GM19351 (cell line): ENCODE results near the gene DPEP3.
"Not testable (repeated sequence)": the region's sequence is repeated elsewhere in the genome, so short reads cannot be mapped to it uniquely, and the experiment has no call there.

Experiments used
- ATAC-seq: cut with Tn5 transposase; IDR thresholded peaks from one replicate; pipeline ENCODE4 v1.9.1; 2021; ENCODE audit warnings: mild to moderate bottlenecking, moderate library complexity; ENCODE audit not compliant: unreplicated experiment

Gene DPEP3, protein sequence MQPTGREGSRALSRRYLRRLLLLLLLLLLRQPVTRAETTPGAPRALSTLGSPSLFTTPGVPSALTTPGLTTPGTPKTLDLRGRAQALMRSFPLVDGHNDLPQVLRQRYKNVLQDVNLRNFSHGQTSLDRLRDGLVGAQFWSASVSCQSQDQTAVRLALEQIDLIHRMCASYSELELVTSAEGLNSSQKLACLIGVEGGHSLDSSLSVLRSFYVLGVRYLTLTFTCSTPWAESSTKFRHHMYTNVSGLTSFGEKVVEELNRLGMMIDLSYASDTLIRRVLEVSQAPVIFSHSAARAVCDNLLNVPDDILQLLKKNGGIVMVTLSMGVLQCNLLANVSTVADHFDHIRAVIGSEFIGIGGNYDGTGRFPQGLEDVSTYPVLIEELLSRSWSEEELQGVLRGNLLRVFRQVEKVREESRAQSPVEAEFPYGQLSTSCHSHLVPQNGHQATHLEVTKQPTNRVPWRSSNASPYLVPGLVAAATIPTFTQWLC

GRCh38 chr16:67979955-67980678 is at the start of gene DPEP3:
TSS of gene DPEP3 (minus strand) at chr16:67980499. CDS start at chr16:67980380, 119 bp downstream.
- ATAC-seq: no peak

GRCh38 chr16:68028996-68029395 is 48.7 kb upstream of the DPEP3 start:
- no peak for ATAC-seq

DNA sequence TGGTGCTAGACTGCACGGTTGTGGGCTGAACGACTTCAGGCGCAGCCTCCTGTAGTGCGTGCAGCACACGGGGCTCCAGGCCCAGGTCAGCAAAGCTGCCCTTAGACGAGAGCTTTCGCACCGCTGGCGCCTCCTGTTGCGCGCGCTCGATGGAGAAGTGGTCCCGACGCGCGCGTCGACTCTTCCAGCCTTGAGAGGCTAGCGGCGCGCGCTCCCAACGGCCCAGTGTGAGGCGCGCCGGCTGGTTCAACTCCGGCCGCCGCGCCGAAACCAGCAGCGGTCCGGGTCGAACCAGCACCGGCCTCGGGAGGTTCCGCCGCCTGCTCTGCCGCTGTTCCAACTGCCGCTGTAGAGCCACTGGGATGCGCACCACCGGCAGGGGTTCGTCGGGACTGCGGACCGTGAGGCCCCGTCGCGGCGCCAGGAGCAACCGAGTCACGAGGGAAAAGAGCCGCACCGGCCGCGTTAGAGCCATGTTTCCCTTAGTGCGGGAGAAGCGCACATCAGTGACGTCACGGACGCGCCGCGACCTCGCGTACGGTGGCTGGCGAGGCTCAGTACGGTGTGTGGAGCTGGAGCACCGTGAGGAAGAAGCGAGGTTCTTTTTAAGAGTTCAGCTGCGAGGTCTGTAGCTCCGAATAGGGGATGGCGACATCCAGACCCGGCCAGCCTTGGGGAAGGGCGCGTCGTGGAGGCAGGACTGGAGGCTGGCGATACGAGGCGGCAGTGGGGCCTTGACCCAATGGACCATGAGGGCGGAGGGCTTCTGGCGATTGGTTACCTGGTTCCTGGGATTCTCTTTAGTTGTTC is 42.6 kb upstream of the DPEP3 start, which contains the start of the genes DDX28 and DUS2:
Gene DDX28, minus strand, starts transcription at position 505 of the 810 bp plus-strand sequence. Its CDS starts 30 bp downstream, at position 475.
Gene DUS2, plus strand, starts transcription at position 557 of the 810 bp plus-strand sequence. CDS start 14,740 bp downstream, outside the sequence.
- ATAC-seq: peak; percentile 79

- ATAC-seq: no peak
Observed at GRCh38 chr16:68022278-68022727, 42.0 kb upstream of the DPEP3 start.

DNA sequence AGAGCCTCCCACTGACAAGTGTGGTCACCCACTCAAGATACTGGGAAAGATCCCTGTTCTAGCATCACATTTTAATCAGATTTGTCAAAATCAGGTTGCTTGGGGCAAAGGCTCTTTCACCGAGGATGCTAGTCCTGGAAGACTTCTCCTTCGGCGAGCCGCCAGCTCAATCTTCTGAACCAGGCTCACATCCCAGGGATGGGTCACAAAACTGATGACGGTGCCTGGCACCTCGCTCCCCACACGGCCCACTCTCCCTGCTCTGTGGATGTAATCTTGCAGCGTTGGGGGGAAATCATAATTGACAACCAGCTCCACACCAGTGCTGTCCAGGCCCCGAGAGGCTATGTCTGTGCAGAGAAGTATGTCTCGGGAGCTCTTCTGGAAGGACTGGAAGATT is 41.2 kb upstream of the DPEP3 start:
- ATAC-seq: no peak

DNA sequence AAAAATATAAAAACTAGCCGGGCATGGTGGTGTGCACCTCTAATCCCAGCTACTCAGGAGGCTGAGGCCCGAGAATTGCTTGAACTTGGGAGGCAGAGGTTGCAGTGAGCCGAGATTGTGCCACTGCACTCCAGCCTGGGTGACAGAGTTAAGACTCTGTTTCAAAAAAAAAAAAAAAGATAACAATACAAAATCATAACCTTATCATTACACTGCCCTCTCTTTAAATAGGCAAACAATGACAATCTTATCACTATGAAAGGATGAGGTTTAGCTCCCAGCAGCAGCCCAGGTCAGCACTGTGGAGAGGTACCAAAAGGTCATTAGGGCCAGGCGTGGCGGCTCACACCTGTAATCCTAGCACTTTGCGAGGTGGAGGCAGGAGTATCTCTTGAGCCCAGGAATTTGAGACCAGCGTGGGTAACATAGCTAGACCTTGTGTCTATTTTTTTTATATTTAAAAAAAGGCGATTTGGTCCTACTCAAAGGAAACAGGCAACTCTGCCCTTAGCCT is 38.9 kb upstream of the DPEP3 start:
- no peak for ATAC-seq

- no peak for ATAC-seq
Observed at GRCh38 chr16:68015681-68016080, 35.4 kb upstream of the DPEP3 start, which contains the start of gene DPEP2NB. TSS of gene DPEP2NB (minus strand) at chr16:68015911. CDS start at chr16:68015770, 141 bp downstream.

DNA sequence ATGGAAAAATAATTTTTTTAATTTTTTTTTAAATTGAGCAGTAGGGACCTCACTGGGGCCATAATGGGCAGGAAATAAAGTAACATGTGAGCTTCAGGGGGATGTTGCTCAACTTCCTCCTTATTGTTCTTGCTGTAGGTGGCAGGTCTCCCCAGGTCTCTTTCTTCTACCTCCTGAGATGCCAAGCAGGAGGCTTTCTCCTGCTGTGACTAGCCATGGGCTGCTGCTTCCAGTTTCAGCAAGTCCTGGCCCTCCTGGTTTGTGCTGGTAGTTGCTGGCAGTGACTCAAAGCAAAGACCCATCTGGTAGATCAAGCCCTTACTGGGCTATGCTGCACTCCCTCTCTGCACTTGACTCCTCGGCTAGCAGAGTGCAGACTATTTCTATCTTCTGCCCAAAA is 33.1 kb upstream of the DPEP3 start:
- no peak for ATAC-seq

DNA sequence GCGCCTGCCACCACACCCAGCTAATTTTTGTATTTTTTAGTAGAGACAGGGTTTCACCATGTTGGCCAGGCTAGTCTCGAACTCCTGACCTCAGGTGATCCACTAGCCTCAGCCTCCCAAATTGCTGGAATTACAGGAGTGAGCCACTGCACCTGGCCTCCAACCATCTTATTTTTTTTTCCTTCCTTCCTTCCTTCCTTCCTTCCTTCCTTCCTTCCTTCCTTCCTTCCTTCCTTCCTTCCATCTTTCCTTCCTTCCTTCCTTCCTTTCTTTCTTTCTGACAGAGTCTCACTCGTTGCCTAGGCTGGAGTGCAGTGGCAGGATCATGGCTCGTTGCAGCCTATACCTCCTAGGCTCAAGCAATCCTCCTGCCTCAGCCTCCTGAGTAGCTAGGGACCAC is 29.6 kb upstream of the DPEP3 start:
- ATAC-seq: not testable (repeated sequence)

DNA sequence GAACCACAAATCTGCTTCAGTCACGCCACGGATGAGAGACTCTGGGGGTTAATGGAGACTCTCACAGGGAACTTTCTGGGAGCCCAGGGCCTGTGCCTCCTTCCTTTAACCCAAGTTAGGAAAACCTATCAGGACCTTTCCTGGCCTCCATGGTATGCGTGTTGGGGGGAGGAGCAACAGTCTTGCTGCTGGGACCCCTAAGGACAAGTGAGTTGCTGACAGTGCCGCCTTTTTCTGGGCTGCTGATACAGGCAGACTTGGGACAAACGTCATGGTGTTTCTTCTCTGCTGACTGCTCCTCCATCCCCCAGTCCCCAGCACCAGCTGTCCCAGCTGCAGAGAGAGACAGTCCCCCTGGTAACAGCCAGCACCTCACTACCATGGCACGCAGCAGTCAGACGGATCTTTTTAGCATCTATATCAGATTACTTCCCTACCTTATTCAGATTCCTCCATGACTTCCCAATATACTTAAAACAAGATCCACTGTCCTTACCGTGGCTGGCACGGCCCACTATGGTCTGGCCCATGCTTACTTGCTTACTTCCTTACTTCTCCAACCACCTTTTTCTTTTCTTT is 28.9 kb upstream of the DPEP3 start:
- no peak for ATAC-seq

- ATAC-seq: no peak
Observed at GRCh38 chr16:68005786-68006286, 25.5 kb upstream of the DPEP3 start.

GRCh38 chr16:68005211-68005610 is 24.9 kb upstream of the DPEP3 start:
- ATAC-seq: no peak

- ATAC-seq: no peak
Observed at GRCh38 chr16:68003031-68003430, 22.7 kb upstream of the DPEP3 start.

- ATAC-seq: no peak
Observed at GRCh38 chr16:68000450-68000849, 20.2 kb upstream of the DPEP3 start.

DNA sequence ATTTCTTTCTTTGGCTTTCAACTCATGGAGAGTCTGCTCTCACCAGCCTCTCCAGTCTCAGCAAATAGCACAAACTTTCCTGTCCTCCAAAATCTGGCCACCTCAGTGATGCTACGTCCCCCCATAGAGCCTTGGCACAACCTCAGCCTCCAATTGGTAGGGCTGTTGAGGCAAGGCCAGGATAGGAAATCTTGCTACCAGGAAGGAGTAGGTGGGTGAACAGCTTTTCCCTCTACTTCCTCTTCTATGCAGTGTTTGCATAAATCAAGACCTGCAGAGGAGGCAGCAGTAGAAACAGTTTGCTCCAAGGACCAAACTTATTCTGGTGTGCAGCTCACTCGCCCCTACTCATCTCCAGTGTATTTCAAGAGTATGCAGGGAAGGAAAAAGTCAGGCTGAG is 19.7 kb upstream of the DPEP3 start:
- no peak for ATAC-seq

DNA sequence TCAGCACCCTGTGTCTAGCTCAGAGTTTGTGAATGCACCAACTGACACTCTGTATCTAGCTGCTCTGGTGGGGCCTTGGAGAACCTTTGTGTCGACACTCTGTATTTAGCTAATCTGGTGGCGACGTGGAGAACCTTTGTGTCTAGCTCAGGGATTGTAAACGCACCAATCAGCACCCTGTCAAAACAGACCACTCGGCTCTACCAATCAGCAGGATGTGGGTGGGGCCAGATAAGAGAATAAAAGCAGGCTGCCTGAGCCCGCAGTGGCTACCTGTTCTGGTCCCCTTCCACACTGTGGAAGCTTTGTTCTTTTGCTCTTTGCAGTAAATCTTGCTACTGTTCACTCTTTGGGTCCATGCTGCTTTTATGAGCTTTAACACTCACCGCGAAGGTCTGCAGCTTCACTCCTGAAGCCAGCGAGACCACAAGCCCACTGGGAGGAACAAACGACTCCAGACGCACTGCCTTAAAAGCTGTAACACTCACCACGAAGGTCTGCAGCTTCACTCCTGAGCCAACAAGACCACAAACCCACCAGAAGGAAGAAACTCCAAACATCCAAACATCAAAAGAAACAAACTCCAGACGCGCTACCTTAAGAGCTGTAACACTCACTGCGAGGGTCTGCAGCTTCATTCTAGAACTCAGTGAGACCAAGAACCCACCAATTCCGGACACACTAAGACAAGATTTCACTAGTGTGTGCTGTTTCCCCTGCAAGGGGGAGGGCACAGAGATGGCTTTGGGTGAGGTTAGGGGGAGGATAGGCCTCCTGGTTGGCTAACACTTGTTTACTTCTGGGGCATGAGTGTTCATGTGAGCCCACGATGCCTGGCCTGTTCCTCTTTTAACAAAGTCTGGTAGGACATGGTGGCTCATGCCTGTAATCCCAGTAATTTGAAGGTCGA is 18.7 kb upstream of the DPEP3 start, which contains the start of gene DPEP2:
Gene DPEP2, minus strand, starts transcription at position 706 of the 910 bp plus-strand sequence. CDS start 6,272 bp downstream, outside the sequence.
- ATAC-seq: not testable (repeated sequence)

GRCh38 chr16:67998231-67998778 is 18.0 kb upstream of the DPEP3 start:
- not testable (repeated sequence) for ATAC-seq

DNA sequence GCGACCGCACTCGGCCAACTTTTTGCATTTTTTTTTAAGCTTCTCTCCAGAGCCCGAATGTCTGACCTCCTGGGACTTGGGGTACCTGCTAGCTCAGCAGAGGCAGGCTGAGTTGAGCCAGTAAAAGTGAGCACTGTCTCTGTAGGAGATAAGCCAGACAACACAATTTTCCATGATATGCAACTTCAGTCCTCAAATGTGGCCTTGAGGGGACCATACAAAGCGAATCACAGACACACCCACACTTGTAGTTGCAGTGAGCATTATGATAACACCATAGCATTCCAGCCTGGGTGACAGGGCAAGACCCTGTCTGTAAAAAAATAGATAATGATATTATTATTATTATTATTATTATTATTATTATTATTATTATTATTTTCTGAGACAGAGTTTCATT is 16.4 kb upstream of the DPEP3 start:
- no peak for ATAC-seq
